Mesothelial cell of epicardium (in vitro differentiated cells): ENCODE data around the gene RNU6-9. TPM values are rescaled to one million over a fixed set of nuclear protein-coding genes. Genes with fewer than 3 reads are reported as not detected.

Experiments
- DNase-seq, 2 experiments: peaks; one replicate each; pipeline ENCODE4 v3.0.0; 2021; ENCODE audit warnings: low spot score in 2 of 2; ENCODE audit not compliant: unreplicated experiment in 2 of 2
- H3K27ac Mint-ChIP-seq: 2 replicates; pipeline ENCODE4 v1.8.0; 2021; ENCODE audit warnings: mixed read lengths
- H3K27me3 Mint-ChIP-seq: 2 replicates; pipeline ENCODE4 v1.8.0; 2021; ENCODE audit warnings: low read depth, mixed read lengths
- H3K36me3 Mint-ChIP-seq: 2 replicates; pipeline ENCODE4 v1.8.0; 2021; ENCODE audit warnings: mixed read lengths
- H3K4me1 Mint-ChIP-seq: 2 replicates; pipeline ENCODE4 v1.8.0; 2021; ENCODE audit warnings: mixed read lengths
- H3K4me3 Mint-ChIP-seq: 2 replicates; pipeline ENCODE4 v1.8.0; 2021; ENCODE audit warnings: mild to moderate bottlenecking, moderate library complexity, mixed read lengths
- H3K9me3 Mint-ChIP-seq: 2 replicates; pipeline ENCODE4 v1.8.0; 2021; ENCODE audit warnings: mixed read lengths
- CTCF ChIP-seq: fragments of 200-600 bp; sonication (generic); IDR thresholded peaks from one replicate; pipeline ENCODE4 v1.5.0; 2021; ENCODE audit warnings: antibody characterized with exemption; ENCODE audit not compliant: unreplicated experiment
- total RNA-seq: library from RNA; stranded (reverse); gene quantifications from 3 replicates; pipeline ENCODE4 v1.2.1, GENCODE V29; 2021

The RNU6-9 gene
- total RNA-seq, 1 donor from 2014 or later = not detected

- H3K36me3 Mint-ChIP-seq = peaks cover 3% of the 10 kb centered on the region
- peaks cover 6% of the 10 kb centered on the region for H3K4me1 Mint-ChIP-seq
Observed at GRCh38 chr19:926589-927350, 33.5 kb downstream of the RNU6-9 start.

DNA sequence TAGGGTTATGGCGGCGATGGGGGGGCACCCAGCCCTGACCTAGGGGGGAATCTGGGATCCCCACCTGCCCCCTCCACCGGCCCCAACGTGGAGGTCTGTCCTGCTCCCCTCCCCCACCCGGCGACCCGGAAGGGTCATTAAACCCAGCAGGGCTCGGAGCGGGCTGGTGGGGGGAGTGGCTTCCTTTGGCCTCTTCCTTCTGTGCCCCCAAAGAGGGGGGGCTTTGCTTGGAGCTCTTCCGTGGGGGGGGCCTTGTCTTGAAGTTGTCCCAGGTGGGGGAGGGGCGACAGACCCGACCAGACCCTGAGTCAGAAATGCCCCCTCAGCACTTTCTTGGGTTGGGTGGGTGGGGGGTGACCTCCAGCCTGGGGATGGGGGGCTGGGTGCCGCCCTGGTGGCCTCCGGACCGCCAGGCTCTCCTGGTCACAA lies 34.1 kb downstream of the RNU6-9 start:
- TF ChIP-seq CTCF = no peak
- Mint-ChIP-seq H3K4me1 (peaks cover 7% of the 10 kb centered on the region), H3K27ac (peak overlapping the region; percentile 56), H3K36me3 (peaks cover 3% of the 10 kb centered on the region), H3K9me3 (no peaks in the 10 kb centered on the region), H3K27me3 (no peaks in the 10 kb centered on the region), H3K4me3 (peak overlapping the region; percentile 84)
- DNase-seq = no peak

More at GRCh38 chr19:926589-927350, 33.5 kb downstream of the RNU6-9 start:
- TF ChIP-seq CTCF = no peak
- Mint-ChIP-seq H3K4me3 (peak overlapping the region; percentile 84), H3K27ac (peak overlapping the region; percentile 83), H3K27me3 (peaks cover 2% of the 10 kb centered on the region), H3K9me3 (no peaks in the 10 kb centered on the region)
- no peak for DNase-seq

- DNase-seq = no peak
- peak overlapping the region; percentile 30 for H3K27ac Mint-ChIP-seq
- peaks cover 11% of the 10 kb centered on the region for H3K4me1 Mint-ChIP-seq
- H3K27me3 Mint-ChIP-seq = no peaks in the 10 kb centered on the region
- H3K4me3 Mint-ChIP-seq = peak overlapping the region; percentile 84
- H3K9me3 Mint-ChIP-seq = no peaks in the 10 kb centered on the region
- no peak for TF ChIP-seq CTCF
- peaks cover 3% of the 10 kb centered on the region for H3K36me3 Mint-ChIP-seq
Observed at GRCh38 chr19:927780-928401, 34.6 kb downstream of the RNU6-9 start.

- H3K9me3 Mint-ChIP-seq = no peaks in the 10 kb centered on the region
- H3K36me3 Mint-ChIP-seq = peaks cover 3% of the 10 kb centered on the region
- H3K4me1 Mint-ChIP-seq = peaks cover 12% of the 10 kb centered on the region
- H3K27ac Mint-ChIP-seq = peak overlapping the region; percentile 6
- H3K4me3 Mint-ChIP-seq = peak overlapping the region; percentile 84
- no peak for DNase-seq
- H3K27me3 Mint-ChIP-seq = no peaks in the 10 kb centered on the region
- no peak for TF ChIP-seq CTCF
Observed at GRCh38 chr19:928471-929202, 35.4 kb downstream of the RNU6-9 start.

GRCh38 chr19:929203-929890 lies 36.1 kb downstream of the RNU6-9 start:
- peaks cover 3% of the 10 kb centered on the region for H3K36me3 Mint-ChIP-seq

More at GRCh38 chr19:929203-929890, 36.1 kb downstream of the RNU6-9 start:
- TF ChIP-seq CTCF = no peak
- Mint-ChIP-seq H3K9me3 (no peaks in the 10 kb centered on the region), H3K4me1 (peaks cover 15% of the 10 kb centered on the region), H3K4me3 (no peak overlapping the region), H3K27ac (no peak overlapping the region), H3K27me3 (no peaks in the 10 kb centered on the region)
- DNase-seq = no peak
